K562 (cell line): Measurements from ENCODE around the gene WDR18. TPM values are rescaled to one million over a fixed set of nuclear protein-coding genes. Genes with fewer than 3 reads are reported as not detected.
A peak's percentile ranks its signal among the peaks of the same experiment; 100 is the strongest.

Experiments used
- BCOR ChIP-seq: fragments of 450-650 bp; IDR thresholded peaks from 2 replicates; pipeline ENCODE4 v1.6.1; 2016
- BRD4 ChIP-seq: fragments of 200-600 bp; sonication (generic); IDR thresholded peaks from 2 replicates; pipeline ENCODE4 v1.6.1; 2017; ENCODE audit warnings: inconsistent platforms
- DIDO1 ChIP-seq: fragments of 450-650 bp; IDR thresholded peaks from 2 replicates; pipeline ENCODE4 v1.6.1; 2016; ENCODE audit warnings: low read depth, missing biosample characterization, missing genetic modification characterization
- IRF2 ChIP-seq: sonication (generic); formaldehyde crosslinking; IDR thresholded peaks from 2 replicates; pipeline ENCODE4 v1.8.1; 2022; ENCODE audit warnings: mild to moderate bottlenecking, missing genetic modification reagents
- KLF1 ChIP-seq: fragments of 450-650 bp; IDR thresholded peaks from 2 replicates; pipeline ENCODE4 v1.6.1; 2016; ENCODE audit warnings: missing genetic modification characterization, missing compliant biosample characterization
- NCOA4 ChIP-seq: fragments of 450-650 bp; IDR thresholded peaks from 2 replicates; pipeline ENCODE4 v1.6.1; 2018; ENCODE audit warnings: mild to moderate bottlenecking; ENCODE audit not compliant: partially characterized antibody
- ZBTB11 ChIP-seq, 3 experiments: fragments of 200-800 bp in 1 of 3; fragments of 250-450 bp in 1 of 3; fragments of 450-650 bp in 1 of 3; sonication (Bioruptor Pico) in 1 of 3; sonication (Bioruptor generic) in 1 of 3; formaldehyde crosslinking in 1 of 3; IDR thresholded peaks; 2 replicates each; pipeline versions ENCODE4 v1.6.1 to v1.8.0; 2016 to 2022; ENCODE audit warnings: mild to moderate bottlenecking in 2 of 3, missing genetic modification characterization in 2 of 3, missing compliant biosample characterization in 1 of 3, moderate library complexity in 1 of 3
- ZNF146 ChIP-seq: IDR thresholded peaks from one replicate; pipeline ENCODE4 v1.6.1; 2018; ENCODE audit warnings: missing compliant biosample characterization; ENCODE audit not compliant: unreplicated experiment
- ZNF589 ChIP-seq: fragments of 200-800 bp; sonication (Bioruptor generic); IDR thresholded peaks from 2 replicates; pipeline ENCODE4 v1.6.1; 2016; ENCODE audit warnings: low read depth, missing genetic modification characterization, missing compliant biosample characterization
- polyA plus RNA-seq, 8 experiments: library from polyadenylated mRNA; depleted of rRNA in 4 of 8; stranded (reverse) in 5 of 8; unstranded in 3 of 8; fragments of >200 nt; fragmentation: Nextera tagmentation in 2 of 8; fragmentation: Illumina TruSeq in 1 of 8; extraction: Ambion mirVana in 2 of 8; extraction: Trizol in 1 of 8; gene quantifications; 2 replicates each; pipeline versions ENCODE4 v1.2.1 to v1.2.3, GENCODE V29; 2011 to 2014; ENCODE audit warnings: inconsistent platforms in 1 of 8, missing spikeins in 1 of 8
- total RNA-seq, 7 experiments: library from RNA; depleted of rRNA in 6 of 7; stranded (reverse); fragments of >200 nt in 6 of 7; fragmentation: Illumina TruSeq in 2 of 7; extraction: Trizol in 2 of 7; gene quantifications; 2 replicates each; pipeline versions ENCODE4 v1.2.1 to v1.2.3, GENCODE V29; 2011 to 2021; ENCODE audit warnings: low replicate concordance in 1 of 7
- TF ChIP-seq, protein P1 (sequence below), 2 experiments: fragments of 450-650 bp in 1 of 2; sonication (generic) in 1 of 2; formaldehyde crosslinking in 1 of 2; IDR thresholded peaks; 2 replicates each; pipeline versions ENCODE4 v1.7.1 to v1.9.0; 2016 to 2022; ENCODE audit warnings: inconsistent platforms in 1 of 2, mild to moderate bottlenecking in 1 of 2, missing genetic modification reagents in 1 of 2
- TF ChIP-seq, protein P2 (sequence below): fragments of 450-650 bp; IDR thresholded peaks from 2 replicates; pipeline ENCODE4 v1.7.0; 2016; ENCODE audit warnings: borderline replicate concordance
- TF ChIP-seq, protein P3 (sequence below): fragments of 250-450 bp; sonication (Bioruptor Pico); IDR thresholded peaks from 2 replicates; pipeline ENCODE4 v1.4.0; 2020; ENCODE audit warnings: mild to moderate bottlenecking, moderate library complexity

The WDR18 gene
- total and polyA plus RNA-seq, 9 of the 15 experiments (the other 6 are each of a cell fraction or from before 2014, with no cell fraction given) = 0.65 to 181 (median 30.1) TPM

DNA sequence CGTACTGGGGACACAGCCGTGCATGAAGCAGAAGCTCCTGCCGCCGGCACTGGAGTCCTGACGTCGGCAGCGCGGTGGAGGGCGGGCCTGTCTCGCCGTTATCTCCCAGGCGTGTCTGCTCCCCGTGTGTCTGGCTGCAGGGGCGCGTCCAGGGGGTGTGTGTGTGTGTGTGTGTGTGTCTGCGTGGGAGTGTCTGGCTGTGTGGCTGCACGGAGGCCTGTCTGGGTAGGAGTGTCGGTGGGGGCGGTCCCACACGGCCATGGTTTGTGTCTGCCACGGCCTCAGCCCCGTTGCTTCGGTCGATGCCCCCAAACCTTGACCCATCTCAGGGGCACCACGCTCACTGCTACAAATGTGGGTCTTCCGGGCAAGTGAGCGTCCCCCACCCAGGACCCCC, 40.0 kb upstream of the WDR18 start (continued):
- peak; percentile 51; the same call in 1 of the 2 replicates for TF ChIP-seq ZNF589
- TF ChIP-seq KLF1 (tag) = peak; percentile 96
- no peak; a peak in 1 of 6 replicates for TF ChIP-seq ZBTB11 (CRISPR knock-in tag; IDR thresholded peaks at IDR 0.05)
- no peak for TF ChIP-seq BRD4
- TF ChIP-seq NCOA4 = no peak
- TF ChIP-seq, protein P1, sequence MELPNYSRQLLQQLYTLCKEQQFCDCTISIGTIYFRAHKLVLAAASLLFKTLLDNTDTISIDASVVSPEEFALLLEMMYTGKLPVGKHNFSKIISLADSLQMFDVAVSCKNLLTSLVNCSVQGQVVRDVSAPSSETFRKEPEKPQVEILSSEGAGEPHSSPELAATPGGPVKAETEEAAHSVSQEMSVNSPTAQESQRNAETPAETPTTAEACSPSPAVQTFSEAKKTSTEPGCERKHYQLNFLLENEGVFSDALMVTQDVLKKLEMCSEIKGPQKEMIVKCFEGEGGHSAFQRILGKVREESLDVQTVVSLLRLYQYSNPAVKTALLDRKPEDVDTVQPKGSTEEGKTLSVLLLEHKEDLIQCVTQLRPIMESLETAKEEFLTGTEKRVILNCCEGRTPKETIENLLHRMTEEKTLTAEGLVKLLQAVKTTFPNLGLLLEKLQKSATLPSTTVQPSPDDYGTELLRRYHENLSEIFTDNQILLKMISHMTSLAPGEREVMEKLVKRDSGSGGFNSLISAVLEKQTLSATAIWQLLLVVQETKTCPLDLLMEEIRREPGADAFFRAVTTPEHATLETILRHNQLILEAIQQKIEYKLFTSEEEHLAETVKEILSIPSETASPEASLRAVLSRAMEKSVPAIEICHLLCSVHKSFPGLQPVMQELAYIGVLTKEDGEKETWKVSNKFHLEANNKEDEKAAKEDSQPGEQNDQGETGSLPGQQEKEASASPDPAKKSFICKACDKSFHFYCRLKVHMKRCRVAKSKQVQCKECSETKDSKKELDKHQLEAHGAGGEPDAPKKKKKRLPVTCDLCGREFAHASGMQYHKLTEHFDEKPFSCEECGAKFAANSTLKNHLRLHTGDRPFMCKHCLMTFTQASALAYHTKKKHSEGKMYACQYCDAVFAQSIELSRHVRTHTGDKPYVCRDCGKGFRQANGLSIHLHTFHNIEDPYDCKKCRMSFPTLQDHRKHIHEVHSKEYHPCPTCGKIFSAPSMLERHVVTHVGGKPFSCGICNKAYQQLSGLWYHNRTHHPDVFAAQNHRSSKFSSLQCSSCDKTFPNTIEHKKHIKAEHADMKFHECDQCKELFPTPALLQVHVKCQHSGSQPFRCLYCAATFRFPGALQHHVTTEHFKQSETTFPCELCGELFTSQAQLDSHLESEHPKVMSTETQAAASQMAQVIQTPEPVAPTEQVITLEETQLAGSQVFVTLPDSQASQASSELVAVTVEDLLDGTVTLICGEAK (IDR thresholded peaks at IDR 0.05) = no peak
- TF ChIP-seq, protein P1 (CRISPR knock-in tag; IDR thresholded peaks at IDR 0.05) = no peak
- TF ChIP-seq, protein P2, sequence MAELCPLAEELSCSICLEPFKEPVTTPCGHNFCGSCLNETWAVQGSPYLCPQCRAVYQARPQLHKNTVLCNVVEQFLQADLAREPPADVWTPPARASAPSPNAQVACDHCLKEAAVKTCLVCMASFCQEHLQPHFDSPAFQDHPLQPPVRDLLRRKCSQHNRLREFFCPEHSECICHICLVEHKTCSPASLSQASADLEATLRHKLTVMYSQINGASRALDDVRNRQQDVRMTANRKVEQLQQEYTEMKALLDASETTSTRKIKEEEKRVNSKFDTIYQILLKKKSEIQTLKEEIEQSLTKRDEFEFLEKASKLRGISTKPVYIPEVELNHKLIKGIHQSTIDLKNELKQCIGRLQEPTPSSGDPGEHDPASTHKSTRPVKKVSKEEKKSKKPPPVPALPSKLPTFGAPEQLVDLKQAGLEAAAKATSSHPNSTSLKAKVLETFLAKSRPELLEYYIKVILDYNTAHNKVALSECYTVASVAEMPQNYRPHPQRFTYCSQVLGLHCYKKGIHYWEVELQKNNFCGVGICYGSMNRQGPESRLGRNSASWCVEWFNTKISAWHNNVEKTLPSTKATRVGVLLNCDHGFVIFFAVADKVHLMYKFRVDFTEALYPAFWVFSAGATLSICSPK = no peak
- TF ChIP-seq, protein P3, sequence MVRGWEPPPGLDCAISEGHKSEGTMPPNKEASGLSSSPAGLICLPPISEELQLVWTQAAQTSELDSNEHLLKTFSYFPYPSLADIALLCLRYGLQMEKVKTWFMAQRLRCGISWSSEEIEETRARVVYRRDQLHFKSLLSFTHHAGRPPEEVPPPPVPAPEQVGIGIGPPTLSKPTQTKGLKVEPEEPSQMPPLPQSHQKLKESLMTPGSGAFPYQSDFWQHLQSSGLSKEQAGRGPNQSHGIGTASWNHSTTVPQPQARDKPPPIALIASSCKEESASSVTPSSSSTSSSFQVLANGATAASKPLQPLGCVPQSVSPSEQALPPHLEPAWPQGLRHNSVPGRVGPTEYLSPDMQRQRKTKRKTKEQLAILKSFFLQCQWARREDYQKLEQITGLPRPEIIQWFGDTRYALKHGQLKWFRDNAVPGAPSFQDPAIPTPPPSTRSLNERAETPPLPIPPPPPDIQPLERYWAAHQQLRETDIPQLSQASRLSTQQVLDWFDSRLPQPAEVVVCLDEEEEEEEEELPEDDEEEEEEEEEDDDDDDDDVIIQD (CRISPR knock-in tag) = no peak
- TF ChIP-seq IRF2 (CRISPR knock-in tag) = no peak
- TF ChIP-seq DIDO1 = no peak
- no peak for TF ChIP-seq ZNF146 (CRISPR knock-in tag)
- TF ChIP-seq BCOR = peak; percentile 99
